Transverse colon (tissue), 4 donors: ENCODE data around the gene RGS3. TPM values are rescaled to one million over a fixed set of nuclear protein-coding genes. Genes with fewer than 3 reads are reported as not detected.

ENCODE experiments used
- DNase-seq: peaks from one replicate; pipeline ENCODE4 v3.0.0-alpha.2; 2019
- H3K27ac ChIP-seq, 4 donors: fragments of 200-600 bp; sonication (generic); 2 replicates each; pipeline ENCODE4 v1.5.1; 2016 to 2018; ENCODE audit warnings: inconsistent platforms in 4 of 4
- H3K27me3 ChIP-seq: fragments of 200-600 bp; sonication (generic); 2 replicates; pipeline ENCODE4 v1.5.1; 2017; ENCODE audit warnings: inconsistent platforms
- H3K36me3 ChIP-seq, 4 donors: fragments of 200-600 bp; sonication (generic); 2 replicates each; pipeline ENCODE4 v1.5.1; 2017 to 2019; ENCODE audit warnings: inconsistent platforms in 4 of 4
- H3K4me1 ChIP-seq, 4 donors: fragments of 200-600 bp; sonication (generic); 2 replicates each; pipeline ENCODE4 v1.5.1; 2017 to 2020; ENCODE audit warnings: inconsistent platforms in 4 of 4
- H3K4me3 ChIP-seq, 4 donors: fragments of 200-600 bp; sonication (generic); 1 replicate in 1 of 4; 2 replicates in 3 of 4; pipeline versions ENCODE4 v1.5.1 to v1.6.1; 2017 to 2019; ENCODE audit warnings: inconsistent platforms in 4 of 4
- H3K9me3 ChIP-seq, 2 donors: fragments of 200-600 bp; sonication (generic); 2 replicates each; pipeline ENCODE4 v1.5.1; 2017 to 2019; ENCODE audit warnings: inconsistent platforms in 2 of 2
- EP300 ChIP-seq: sonication (generic); formaldehyde crosslinking; IDR thresholded peaks from one replicate; pipeline ENCODE4 v1.6.1; 2017; ENCODE audit warnings: antibody characterized with exemption, low read depth
- POLR2A ChIP-seq: fragments of 450-650 bp; IDR thresholded peaks from one replicate; pipeline ENCODE4 v1.6.1; 2016; ENCODE audit warnings: antibody characterized with exemption, mild to moderate bottlenecking, moderate library complexity
- POLR2AphosphoS5 ChIP-seq, 3 donors: sonication (generic); formaldehyde crosslinking; IDR thresholded peaks; one replicate each; pipeline ENCODE4 v1.6.1; 2016; ENCODE audit warnings: antibody characterized with exemption in 3 of 3
- WGBS, 2 donors: methylation state at CpG; one replicate each; pipeline ENCODE4 v1.1.5; 2018; ENCODE audit warnings: low coverage in 1 of 2; 5-methylcytosine and 5-hydroxymethylcytosine counted together
- in situ Hi-C, 4 donors: fragments of 200-750 bp; cut with MboI; loops; one replicate each; pipeline versions ENCODE4 v1.15.0 to v1.15.1; 2017; ENCODE audit warnings: low sequenced_read_pairs in 3 of 4, low pct_ligation_motif_present in 1 of 4, low pct_unique_long_range_greater_than_20kb in 1 of 4
- intact Hi-C: fragments of 100-400 bp; cut with DNase I; formaldehyde crosslinking; loops from one replicate; pipeline ENCODE4 v1.15.1; 2023; ENCODE audit warnings: low total_unique reads
- total RNA-seq, 4 donors: library from RNA; depleted of rRNA; stranded (reverse); fragments of >200 nt; gene quantifications; one replicate each; pipeline ENCODE4 v1.1.0, GENCODE V29; 2016
- TF ChIP-seq, protein P1 (sequence below), 5 experiments: fragments of 200-600 bp in 3 of 5; fragments of 450-650 bp in 2 of 5; sonication (generic) in 3 of 5; IDR thresholded peaks; 1 replicate in 2 of 5; 2 replicates in 3 of 5; pipeline ENCODE4 v1.5.1; 2016 to 2017; ENCODE audit warnings: antibody characterized with exemption in 5 of 5, inconsistent platforms in 3 of 5, mild to moderate bottlenecking in 2 of 5, moderate library complexity in 1 of 5

Gene RGS3
- total RNA-seq, 4 donors from 2014 or later, result 62.7 to 150 (median 80.9) TPM

DNA sequence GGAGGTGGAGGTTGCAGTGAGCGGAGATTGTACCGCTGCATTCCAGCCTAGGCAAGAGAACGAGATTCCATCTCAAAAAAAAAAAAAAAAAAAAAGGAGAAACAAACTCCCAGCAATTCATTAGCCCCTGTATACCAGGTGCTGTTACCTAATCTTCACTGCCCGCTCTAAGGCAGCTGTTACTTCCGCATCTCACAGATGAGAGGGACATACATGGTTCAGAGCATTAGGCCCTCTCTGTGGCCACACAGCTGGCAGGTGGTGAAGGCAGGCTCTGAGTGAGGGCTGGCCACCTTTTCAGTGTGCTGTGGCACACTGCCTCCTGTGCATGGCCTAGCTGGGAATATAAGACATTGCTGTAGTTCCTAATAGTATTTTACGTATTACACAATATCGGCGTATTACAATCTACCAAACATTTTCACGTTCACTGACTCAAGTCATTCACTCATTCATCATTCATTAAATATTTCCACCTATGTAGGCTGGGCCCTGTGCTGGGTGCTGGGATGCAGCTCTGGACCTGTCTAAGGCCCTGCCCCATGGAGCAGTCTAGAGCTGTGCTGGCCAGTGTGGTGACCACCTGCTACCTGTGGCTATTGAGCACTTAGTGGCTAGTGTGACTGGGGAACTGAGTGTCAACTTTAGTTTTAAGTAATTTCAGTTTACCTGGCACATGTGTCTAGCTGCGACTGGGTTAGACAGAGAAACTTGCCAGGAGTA is 35.8 kb downstream of the RGS3 start:
- no peaks in the 10 kb centered on the region for H3K27me3 ChIP-seq
- in situ Hi-C loops, result no loop called here
- DNase-seq, result no peak
- no peaks in the 10 kb centered on the region for H3K9me3 ChIP-seq
- H3K27ac ChIP-seq, result no peak overlapping the region
- TF ChIP-seq POLR2A (no peak), EP300 (no peak), POLR2AphosphoS5 (IDR thresholded peaks at IDR 0.05) (no peak)
- TF ChIP-seq, protein P1, sequence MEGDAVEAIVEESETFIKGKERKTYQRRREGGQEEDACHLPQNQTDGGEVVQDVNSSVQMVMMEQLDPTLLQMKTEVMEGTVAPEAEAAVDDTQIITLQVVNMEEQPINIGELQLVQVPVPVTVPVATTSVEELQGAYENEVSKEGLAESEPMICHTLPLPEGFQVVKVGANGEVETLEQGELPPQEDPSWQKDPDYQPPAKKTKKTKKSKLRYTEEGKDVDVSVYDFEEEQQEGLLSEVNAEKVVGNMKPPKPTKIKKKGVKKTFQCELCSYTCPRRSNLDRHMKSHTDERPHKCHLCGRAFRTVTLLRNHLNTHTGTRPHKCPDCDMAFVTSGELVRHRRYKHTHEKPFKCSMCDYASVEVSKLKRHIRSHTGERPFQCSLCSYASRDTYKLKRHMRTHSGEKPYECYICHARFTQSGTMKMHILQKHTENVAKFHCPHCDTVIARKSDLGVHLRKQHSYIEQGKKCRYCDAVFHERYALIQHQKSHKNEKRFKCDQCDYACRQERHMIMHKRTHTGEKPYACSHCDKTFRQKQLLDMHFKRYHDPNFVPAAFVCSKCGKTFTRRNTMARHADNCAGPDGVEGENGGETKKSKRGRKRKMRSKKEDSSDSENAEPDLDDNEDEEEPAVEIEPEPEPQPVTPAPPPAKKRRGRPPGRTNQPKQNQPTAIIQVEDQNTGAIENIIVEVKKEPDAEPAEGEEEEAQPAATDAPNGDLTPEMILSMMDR (IDR thresholded peaks at IDR 0.05), result no peak
- H3K4me1 ChIP-seq, result peaks cover 0 to 11% (median 2%) of the 10 kb centered on the region in 4 donors
- intact Hi-C loops, result no loop called here
- no peak overlapping the region for H3K4me3 ChIP-seq
- 96 to 97% methylated on average over 9 to 10 of the region's 10 CpGs for WGBS, 2 donors
- no peaks in the 10 kb centered on the region for H3K36me3 ChIP-seq

DNA sequence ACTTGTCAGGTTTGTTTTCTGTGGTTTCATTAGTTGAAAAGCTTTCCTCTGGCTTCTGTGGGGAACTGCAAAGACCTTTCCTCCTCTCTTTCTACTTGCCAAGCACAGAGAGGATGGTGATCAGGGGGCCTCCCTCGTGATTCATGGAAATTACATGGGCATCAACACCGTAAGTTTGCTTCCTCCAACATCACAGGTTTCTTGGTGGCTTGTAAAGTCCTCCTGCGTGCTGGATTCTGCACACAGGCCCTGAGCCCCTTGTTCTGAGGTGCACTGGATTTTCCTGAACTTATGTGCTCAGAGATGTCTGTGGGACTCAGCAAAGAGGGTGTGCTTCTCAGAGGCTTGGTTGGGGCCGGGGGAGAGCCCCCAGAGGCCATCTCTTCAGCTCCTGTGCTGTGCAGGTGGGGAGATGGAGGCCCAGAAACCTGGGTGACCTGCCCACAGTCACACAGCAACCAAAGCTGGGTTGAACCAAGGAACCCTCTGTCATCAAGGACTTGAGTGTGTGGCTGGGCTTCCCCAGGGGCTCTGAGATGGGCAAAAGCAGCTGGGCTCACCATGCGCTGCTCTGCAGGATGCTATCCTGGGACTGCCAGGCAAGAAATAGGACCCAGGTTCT is 36.5 kb downstream of the RGS3 start:
- no peaks in the 10 kb centered on the region for H3K36me3 ChIP-seq
- H3K4me1 ChIP-seq, result peaks cover 0 to 18% (median 6%) of the 10 kb centered on the region in 4 donors
- WGBS, 2 donors, result 85 to 100% methylated on average over 1 to 5 of the region's 5 CpGs
- DNase-seq, result no peak
- no peaks in the 10 kb centered on the region for H3K9me3 ChIP-seq
- in situ Hi-C loops (no loop called here), intact Hi-C loops (no loop called here)
- H3K27ac ChIP-seq, result no peak overlapping the region
- no peaks in the 10 kb centered on the region for H3K27me3 ChIP-seq
- TF ChIP-seq POLR2A, result no peak
- H3K4me3 ChIP-seq, result no peak overlapping the region

DNA sequence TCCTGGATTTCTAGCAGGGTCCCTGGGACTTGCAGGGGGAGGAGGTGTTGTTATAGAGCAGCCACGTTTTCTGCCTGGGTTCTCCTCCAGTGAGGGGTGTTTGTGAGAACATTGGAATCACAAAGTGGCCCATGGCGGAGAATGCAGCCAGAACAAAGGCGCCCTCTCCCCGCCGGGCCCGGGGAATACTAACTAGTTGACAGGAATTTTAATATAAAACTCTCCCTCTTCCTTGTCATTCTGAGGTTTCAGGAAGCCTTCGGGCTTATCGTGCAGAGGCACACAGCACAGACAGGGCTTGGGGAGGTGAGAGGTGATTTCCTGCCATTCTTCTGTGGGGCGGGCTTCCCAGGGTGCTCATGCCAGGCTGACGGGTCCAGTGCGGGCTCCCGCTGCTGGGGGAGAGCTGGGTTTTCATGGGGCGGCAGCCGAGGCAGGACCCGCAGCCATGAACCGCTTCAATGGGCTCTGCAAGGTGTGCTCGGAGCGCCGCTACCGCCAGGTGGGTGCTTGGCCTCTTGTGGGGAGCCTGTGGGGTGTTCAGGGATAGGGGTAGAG is 37.7 kb downstream of the RGS3 start:
- H3K9me3 ChIP-seq, result no peaks in the 10 kb centered on the region
- H3K4me1 ChIP-seq, result peaks cover 0 to 22% (median 9%) of the 10 kb centered on the region in 4 donors
- H3K36me3 ChIP-seq, result no peaks in the 10 kb centered on the region
- in situ Hi-C loops, result no loop called here
- peak overlapping the region in 3 of 4 donors; percentile 1 to 40 (median 26) for H3K27ac ChIP-seq
- intact Hi-C loops, result no loop called here
- 94% methylated on average over 20 of the region's 20 CpGs; no CpG with 5 or more reads in 1 of the 2 donors for WGBS, 2 donors
- DNase-seq, result no peak
- no peaks in the 10 kb centered on the region for H3K27me3 ChIP-seq
- H3K4me3 ChIP-seq, result no peak overlapping the region
- TF ChIP-seq POLR2A, result peak; percentile 18
- no peak for TF ChIP-seq EP300
- peak in 1 of 3 donors; percentile 17 for TF ChIP-seq POLR2AphosphoS5 (IDR thresholded peaks at IDR 0.05)
- TF ChIP-seq, protein P1 (IDR thresholded peaks at IDR 0.05), result no peak

DNA sequence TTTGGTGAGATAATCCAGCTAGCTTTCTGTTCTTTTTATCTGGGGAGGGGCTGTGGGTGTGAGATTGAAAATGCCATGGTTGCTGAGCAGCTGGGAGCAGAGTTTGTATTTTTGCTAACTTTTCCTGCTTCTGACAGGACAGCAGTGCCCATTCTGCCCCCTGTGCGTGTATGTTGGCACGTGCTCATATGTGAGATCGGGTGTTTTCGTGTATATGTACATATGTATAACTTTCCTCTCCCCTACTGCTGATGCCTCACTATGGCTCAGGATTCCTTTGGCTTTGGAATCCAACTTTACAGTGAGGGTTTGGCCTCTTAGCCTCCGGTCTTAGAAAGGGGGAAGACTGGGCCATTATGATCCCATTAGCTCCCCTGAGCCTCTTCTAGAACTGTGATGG is 38.3 kb downstream of the RGS3 start:
- Histone ChIP-seq H3K4me1 (peaks cover 0 to 22% (median 9%) of the 10 kb centered on the region in 4 donors), H3K27ac (peak overlapping the region in 3 of 4 donors; percentile 1 to 40 (median 26)), H3K4me3 (no peak overlapping the region), H3K36me3 (no peaks in the 10 kb centered on the region), H3K27me3 (no peaks in the 10 kb centered on the region), H3K9me3 (no peaks in the 10 kb centered on the region)
- TF ChIP-seq EP300 (no peak), POLR2A (no peak)
- TF ChIP-seq, protein P1 (IDR thresholded peaks at IDR 0.05), result no peak
- WGBS, 2 donors, result 83 to 95% methylated on average over 1 to 5 of the region's 5 CpGs
- in situ Hi-C loops (no loop called here), intact Hi-C loops (no loop called here)
- DNase-seq, result no peak
